Ovary (tissue), 3 donors: ENCODE data around the gene MRPL27.

Experiments
- CTCF ChIP-seq, 3 donors: fragments of 450-650 bp in 2 of 3; fragments of 200-600 bp in 1 of 3; IDR thresholded peaks; one replicate each; pipeline versions ENCODE4 v1.5.1 to v1.8.0; 2016 to 2022; ENCODE audit warnings: antibody characterized with exemption in 3 of 3, mild to moderate bottlenecking in 1 of 3
- EP300 ChIP-seq: sonication (generic); formaldehyde crosslinking; IDR thresholded peaks from one replicate; pipeline ENCODE4 v1.6.1; 2017; ENCODE audit warnings: antibody characterized with exemption
- donor health status: DM: no; HTN: no; CAD: no.

- no peak for TF ChIP-seq CTCF (IDR thresholded peaks at IDR 0.05)
- no peak for TF ChIP-seq EP300
Measured at GRCh38 chr17:50389534-50389933, 16.6 kb upstream of the MRPL27 start.
